Epithelial cell of prostate (primary cell): ENCODE measurements around the gene TRIM68.

Source experiments
- DNase-seq: peaks from one replicate; pipeline ENCODE4 v3.0.0-alpha.2; 2011; ENCODE audit warnings: low read depth, low spot score
- H3K27ac ChIP-seq: fragments of 450-650 bp; 2 replicates; pipeline ENCODE4 v1.5.1; 2017; ENCODE audit warnings: mild to moderate bottlenecking

TRIM68 gene

DNA sequence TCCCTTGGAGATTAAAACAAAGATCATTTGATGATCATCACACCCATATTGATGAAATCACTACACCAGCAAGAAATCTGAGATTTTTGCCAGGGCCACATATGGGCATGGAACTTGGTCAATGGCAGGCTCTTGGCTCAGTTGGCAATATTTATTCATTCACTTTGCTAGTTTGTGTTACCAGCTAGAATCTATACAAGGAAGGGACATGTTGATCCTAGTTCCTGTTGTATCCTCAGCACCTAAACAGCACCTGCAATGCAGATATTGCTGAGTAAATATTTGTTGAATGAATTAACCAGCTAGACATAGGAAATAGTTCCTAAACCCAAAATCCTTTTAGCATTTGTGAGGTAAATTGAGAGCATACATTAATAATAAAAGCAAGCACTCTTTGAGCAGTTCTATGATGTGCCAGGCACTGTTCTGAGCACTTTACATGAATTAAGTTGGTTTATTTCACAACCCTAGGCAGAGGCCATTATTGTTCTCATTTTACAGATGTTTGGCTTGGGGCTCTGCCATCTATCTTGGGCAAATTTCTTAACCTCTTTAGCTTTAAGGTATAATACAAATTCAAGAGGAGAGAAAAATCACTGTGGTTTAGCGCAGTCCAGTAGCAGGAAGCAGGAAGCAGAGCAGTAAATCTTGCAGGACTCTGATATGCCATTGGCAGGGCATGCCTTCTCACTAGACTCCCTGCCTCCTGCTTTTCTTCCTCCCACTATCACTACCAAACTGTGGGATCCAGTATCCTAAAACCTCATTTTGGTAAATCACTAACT lies 1.6 kb downstream of the TRIM68 start:
- no peak for DNase-seq

DNA sequence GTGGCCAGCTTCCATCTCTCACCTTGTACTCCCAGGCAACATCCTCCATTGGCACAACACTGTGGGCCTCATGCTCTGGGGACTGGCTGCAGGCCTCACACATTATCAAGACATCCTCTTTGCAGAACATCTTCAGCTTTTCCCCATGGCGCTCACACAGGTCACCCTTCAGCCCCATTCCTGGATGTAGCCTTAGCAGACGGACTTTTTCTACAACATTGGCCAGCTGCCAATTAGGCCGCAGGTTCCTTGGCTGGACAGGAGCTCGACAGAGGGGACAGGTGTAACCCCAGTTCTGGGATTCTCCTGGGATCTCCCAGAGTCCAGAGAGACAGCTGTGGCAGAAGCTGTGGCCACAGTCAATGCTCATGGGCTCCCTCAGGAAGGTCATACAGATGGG lies 3.0 kb downstream of the TRIM68 start:
- H3K27ac ChIP-seq, result no peak overlapping the region
- no peak for DNase-seq

More for the DNA sequence above, 1.6 kb downstream of the TRIM68 start:
- H3K27ac ChIP-seq, result peak overlapping the region; percentile 67

DNA sequence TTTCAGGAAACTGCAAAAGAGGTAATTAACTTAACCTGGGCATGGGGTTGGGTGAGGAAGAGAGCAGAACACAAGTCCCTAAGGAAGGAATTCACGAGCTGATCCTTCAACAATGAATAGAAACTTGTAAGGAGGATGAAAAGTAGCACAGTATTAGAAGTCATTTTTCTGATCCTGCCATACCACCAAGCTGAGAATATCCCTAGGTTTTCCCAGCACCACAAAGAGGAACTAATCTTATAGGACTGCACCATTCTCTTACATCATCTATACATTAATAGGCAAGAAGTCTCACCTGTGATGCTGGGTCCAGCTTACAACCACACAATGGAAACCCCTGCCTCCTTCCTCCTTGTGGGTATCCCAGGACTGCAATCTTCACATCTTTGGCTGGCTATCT lies 14.3 kb downstream of the TRIM68 start, which contains the start of gene OR52I1:
TSS of gene OR52I1 (plus strand) at position 301 of the 400 bp plus-strand sequence. CDS start at position 301, 0 bp downstream.
- no peak for DNase-seq
- no peak within 1 kb of the TSS for H3K27ac ChIP-seq

DNA sequence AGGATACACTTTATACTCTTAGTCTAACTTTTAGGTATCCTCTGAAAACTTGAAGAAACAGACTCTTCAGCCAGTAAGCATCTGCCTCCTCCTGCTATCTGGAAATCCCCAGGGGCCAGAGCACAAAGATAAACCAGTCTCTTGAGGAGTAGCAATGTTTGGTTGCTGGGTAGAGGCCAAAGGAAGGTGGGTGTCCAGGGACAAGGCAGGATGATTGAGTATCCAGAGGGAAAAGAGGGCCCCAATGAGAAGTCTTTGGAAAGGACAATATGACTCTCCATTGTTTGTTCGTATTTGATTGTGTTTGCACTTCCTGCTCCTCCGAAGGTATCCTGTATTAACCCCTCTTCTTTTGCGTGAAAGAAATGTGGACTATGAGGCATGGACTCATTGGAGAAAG lies 19.0 kb downstream of the TRIM68 start:
- no peak overlapping the region for H3K27ac ChIP-seq
- no peak for DNase-seq

DNA sequence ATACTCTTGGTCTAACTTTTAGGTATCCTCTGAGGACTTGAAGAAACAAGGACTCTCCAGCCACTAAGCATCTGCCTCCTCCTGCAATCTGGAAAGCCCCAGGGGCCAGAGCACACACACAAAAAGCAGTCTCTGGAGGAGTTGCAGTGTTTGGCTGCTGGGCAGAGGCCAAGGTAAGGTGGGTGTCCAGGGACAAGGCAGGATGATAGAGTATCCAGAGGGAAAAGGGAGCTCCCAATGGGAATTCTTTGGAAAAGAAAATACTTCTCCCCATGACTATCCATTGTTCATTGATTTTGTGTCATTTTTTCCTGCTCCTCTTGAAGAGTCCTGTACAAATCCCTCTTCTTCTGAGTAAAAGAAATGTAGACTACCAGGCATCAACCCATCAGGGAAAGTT lies 26.6 kb downstream of the TRIM68 start, which contains the start of gene OR52I2:
TSS of gene OR52I2 (plus strand) at position 301 of the 400 bp plus-strand sequence.
- no peak for DNase-seq
- H3K27ac ChIP-seq, result no peak within 1 kb of the TSS

DNA sequence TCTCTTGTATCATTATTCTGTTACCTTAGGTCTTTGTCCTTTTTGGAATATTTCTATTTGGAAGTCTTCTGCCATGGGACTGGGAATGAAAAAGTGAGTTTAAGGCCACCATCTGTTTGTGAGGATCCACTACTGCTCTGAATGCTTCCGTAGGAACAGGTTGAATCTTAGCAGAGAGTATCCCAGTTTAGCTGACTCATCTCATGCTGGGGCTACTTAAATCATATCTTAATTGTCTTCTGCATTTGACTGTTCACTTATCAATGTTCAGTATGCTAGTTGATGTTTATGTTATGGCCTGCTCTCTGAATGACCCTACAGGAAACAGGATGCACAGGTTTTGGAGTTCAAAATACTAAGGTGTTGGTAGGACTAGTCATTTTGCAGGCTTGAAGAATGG lies 27.9 kb downstream of the TRIM68 start:
- no peak overlapping the region for H3K27ac ChIP-seq
- no peak for DNase-seq

DNA sequence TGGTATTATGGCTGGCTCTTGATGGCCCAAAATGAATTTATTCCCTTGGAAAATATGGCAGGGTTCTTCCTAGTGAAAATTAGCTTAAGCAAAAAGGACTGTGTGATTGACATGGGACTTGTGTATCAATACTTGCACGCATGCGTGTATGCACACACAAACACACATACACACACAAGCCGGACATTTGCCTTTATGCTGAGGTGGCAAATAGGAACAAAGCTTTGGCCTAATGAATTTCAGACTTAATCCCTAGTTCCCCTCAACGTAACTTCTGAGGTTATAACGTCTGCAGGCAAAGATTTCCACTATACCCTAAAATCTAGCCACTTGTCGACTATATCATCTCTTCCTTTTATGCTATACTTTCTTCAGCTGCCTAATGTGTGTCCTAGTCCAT lies 29.4 kb downstream of the TRIM68 start:
- no peak overlapping the region for H3K27ac ChIP-seq
- no peak for DNase-seq

DNA sequence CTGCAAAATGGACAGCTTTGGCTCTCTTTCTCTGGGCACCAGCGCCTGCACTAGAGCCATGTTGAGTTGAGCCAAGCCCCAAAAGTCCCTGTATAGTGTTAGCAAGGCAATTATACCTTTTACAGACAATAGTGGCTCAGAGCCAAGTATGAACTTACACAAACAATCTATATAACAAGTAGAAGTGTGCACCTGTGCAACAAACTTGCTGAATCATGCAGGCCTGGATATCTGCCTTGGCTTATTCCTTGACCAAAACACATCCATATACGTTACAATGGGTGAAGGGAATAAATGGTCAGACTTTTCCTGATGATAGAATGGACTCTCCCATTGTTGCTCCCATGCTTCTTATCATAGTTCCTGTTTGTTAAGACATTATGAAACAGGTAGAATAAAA lies 30.3 kb downstream of the TRIM68 start:
- H3K27ac ChIP-seq, result no peak overlapping the region
- DNase-seq, result no peak

DNA sequence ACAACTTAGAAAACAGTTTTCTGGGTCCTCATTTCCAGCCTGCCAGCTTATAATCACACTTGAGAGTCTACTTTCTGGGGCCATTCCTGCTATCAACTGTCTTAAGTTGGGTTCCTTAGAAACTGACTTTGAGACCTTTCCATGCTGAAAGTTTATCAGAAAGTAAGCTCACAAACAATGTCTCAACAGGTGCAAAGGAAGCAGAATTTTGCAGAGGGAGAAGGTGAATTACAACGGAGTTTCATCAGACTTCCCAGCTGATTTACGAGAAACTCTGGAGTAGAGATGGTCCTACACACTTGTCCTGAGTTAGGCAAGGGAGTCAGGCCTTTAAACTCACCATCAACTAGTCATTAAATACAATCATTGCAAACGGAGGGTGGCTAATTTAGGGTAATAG lies 31.2 kb downstream of the TRIM68 start:
- DNase-seq, result no peak
- H3K27ac ChIP-seq, result no peak overlapping the region

DNA sequence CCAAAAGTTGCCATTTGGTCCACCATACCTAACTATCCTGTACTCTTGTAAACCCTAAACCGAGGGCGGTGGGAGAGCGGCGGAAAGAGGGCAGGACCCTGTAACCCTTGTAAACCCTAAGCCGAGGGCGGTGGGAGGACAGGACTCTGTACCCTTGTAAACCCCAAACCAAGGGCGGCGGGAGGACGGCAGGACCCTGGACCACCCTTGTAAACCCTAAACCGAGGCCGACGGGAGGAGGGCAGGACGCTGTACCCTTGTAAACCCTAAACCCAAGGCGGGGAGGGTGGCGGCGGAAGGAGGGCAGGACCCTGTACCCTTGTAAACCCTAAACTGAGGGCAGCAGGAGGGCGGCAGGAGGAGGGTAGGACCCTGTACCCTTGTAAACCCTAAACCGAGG lies 39.0 kb downstream of the TRIM68 start:
- no peak for DNase-seq
- H3K27ac ChIP-seq, result no peak overlapping the region

DNA sequence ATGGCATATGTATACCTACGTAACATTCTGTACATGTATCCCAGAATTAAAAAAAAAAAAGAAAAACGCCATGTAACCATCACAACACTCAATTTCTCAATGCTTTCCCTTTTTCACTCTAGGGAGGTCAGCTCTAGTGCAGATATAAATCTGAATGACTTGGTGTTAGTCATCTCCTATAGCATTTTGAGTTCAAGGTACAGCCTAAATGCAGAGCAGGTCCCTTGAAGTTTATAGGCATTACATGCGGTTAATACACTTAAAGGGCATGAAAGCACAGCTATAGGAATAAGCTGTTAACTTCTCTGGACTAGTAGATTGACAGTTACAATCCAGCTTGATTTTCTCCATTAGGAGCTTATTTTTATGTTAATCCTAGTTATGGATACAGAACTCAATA lies 42.7 kb downstream of the TRIM68 start:
- H3K27ac ChIP-seq, result no peak overlapping the region
- DNase-seq, result no peak

DNA sequence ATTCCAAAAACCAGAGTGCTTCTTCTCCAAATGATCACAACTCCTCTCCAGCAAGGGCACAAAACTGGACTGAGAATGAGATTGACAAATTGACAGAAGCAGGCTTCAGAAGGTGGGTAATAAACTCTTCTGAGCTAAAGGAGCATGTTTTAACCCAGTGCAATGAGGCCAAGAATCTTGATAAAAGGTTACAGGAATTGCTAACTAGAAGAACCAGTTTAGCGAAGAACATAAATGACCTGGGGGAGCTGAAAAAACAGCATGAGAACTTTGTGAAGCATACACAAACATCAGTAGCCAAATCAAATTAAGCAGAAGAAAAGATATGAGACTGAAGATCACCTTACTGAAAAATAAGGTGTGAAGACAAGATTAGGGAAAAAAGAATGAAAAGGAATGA lies 47.6 kb downstream of the TRIM68 start:
- H3K27ac ChIP-seq, result no peak overlapping the region
- DNase-seq, result no peak

DNA sequence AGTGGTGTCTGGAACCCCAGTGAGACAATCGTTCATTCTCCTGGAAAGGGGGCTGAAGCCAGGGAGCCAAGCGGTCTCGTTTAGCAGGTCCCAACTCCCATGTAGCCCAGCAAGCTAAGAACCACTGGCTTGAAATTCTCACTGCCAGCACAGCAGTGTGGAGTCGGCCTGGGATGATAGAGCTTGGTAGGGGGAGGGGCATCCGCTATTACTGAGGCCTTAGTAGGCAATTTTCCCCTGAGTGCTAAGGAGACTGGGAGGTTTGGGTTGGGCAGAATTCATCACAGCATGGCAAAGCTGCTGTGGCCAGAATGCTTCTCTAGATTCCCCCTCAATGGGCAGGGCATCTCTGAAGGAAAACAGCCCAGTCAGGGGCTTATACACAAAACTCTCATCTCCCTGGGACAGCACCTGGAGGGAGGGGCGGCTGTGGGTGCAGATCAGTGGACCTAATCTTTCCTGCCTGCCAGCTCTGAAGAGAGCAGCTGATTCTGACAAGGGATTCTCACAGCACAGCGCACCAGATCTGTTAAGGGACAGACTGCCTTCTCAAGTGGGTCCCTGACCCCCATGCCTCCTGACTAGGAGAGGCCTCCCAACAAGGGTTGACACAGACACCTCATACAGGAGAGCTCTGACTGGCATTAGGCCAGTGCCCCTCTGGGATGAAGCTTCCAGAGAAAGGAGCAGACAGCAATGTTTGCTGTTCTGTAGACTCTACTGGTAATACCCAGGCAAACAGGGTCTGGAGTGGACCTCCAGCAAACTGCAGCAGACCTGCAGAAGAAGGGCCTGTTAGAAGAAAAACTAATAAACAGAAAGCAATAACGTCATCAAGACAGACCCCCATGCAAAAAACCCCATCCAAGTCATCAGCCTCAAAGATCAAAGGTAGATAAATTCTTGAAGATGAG lies 48.2 kb downstream of the TRIM68 start:
- no peak for DNase-seq
- H3K27ac ChIP-seq, result no peak overlapping the region

DNA sequence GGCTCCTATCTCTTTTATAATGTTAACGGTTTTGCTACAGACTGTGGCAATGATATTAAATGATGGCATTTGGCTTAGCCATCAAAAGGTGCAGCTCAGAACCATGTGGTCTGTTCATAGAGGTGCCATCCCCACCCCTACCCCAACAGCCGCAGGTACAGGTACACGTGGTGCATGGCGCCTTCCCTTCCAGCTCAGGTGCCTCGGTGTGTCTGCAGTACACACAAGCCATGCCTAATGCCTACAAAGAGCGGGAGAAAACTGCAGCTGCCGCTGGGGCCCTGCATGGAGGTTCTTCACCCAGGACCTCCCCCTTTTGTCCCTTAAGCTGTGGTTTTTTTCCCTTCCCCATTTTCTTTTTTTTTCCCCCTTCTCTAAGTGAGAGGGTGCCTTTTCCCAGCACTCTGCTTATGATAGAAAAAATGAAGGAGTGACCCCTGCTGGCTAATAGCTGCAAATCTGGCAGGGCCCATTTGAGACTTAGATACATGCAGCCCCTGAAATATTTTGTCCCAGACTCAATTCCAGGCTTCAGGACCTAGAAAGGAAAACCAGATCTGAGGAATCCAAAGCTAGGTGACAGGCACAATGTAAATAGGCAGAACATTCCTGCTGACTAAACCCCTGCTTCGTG lies 56.6 kb downstream of the TRIM68 start:
- DNase-seq, result no peak
- H3K27ac ChIP-seq, result no peak overlapping the region
